A549 treated with Hydrocortisone at 1 μM for 4 hours (cell line): Measurements from ENCODE around the gene SUCO. TPM values are rescaled to one million over a fixed set of nuclear protein-coding genes. Genes with fewer than 3 reads are reported as not detected.

Experiments used
- total RNA-seq: library from RNA; stranded (reverse); fragments of 200-300 nt; extraction: Qiagen RNA extraction; gene quantifications from 5 replicates; pipeline ENCODE4 v1.2.3, GENCODE V29; 2022

Gene SUCO
- 8.7 to 11.7 TPM (median 9.2 TPM) in 5 replicates for total RNA-seq

GRCh38 chr1:172532700-172533512 is at the start of gene SUCO:
TSS of gene SUCO (plus strand) at chr1:172533150. CDS start at chr1:172533436, 286 bp downstream.

GRCh38 chr1:172658871-172659453 is 126.0 kb downstream of the SUCO start, which contains the start of gene FASLG:
TSS of gene FASLG (plus strand) at chr1:172659103. CDS start at chr1:172659202, 99 bp downstream.

Other genes starting within 250 kb of the SUCO start
- gene C1orf105, start 112.5 kb upstream of the SUCO start, total RNA-seq = not detected in 5 replicates
- gene PIGC, start 89.1 kb upstream of the SUCO start, total RNA-seq = 30.8 to 39.3 TPM (median 37.6 TPM) in 5 replicates
- gene FASLG, start 126.0 kb downstream of the SUCO start, total RNA-seq = not detected in 5 replicates